ENCODE results near the gene TUSC7. TPM values are rescaled to one million over a fixed set of nuclear protein-coding genes. Genes with fewer than 3 reads are reported as not detected.
A peak's percentile ranks its signal among the peaks of the same experiment; 100 is the strongest.

The TUSC7 gene
- polyA plus RNA-seq, 2 of the 4 experiments (the other 2 are of a cell fraction): not detected

GRCh38 chr3:116671151-116671550 lies 38.4 kb upstream of the TUSC7 start:
- H3K4me1 ChIP-seq: no peaks in the 10 kb centered on the region
- no peaks in the 10 kb centered on the region for H3K9me3 ChIP-seq
- ATAC-seq: no peak
- WGBS (ENCODE audit: missing lambda C conversion rate): 8% methylated on average over 1 of the region's 1 CpG
- TF ChIP-seq ZNF302 (CRISPR knock-in tag; IDR thresholded peaks at IDR 0.05) (no peak), EP300 (IDR thresholded peaks at IDR 0.05) (no peak), BCL3 (IDR thresholded peaks at IDR 0.05) (no peak)
- H3K4me3 ChIP-seq: no peak overlapping the region
- ChIA-PET POLR2A (no interaction called here), CTCF (interaction anchor here (0.6 kb wide), 1 partner anchor 9 kb away, joined by 4 read pairs; no protein-coding TSS in a partner anchor)
- DNase-seq (ENCODE audit: low read depth in 1 of 2, low spot score in 1 of 2): no peak
- no peak overlapping the region for H3K27ac ChIP-seq
- no peak overlapping the region for H3K4me2 ChIP-seq
- no peak for FAIRE-seq

- no peak overlapping the region for H3K4me2 ChIP-seq
- H3K27ac ChIP-seq: no peak overlapping the region
- H3K9me3 ChIP-seq: no peaks in the 10 kb centered on the region
- POLR2A ChIA-PET: no interaction called here
- ATAC-seq: no peak
- H3K4me1 ChIP-seq: no peaks in the 10 kb centered on the region
- no peak for TF ChIP-seq ZFP36 (IDR thresholded peaks at IDR 0.05; ENCODE audit: borderline replicate concordance, partially characterized antibody)
- no peak for TF ChIP-seq HES2 (IDR thresholded peaks at IDR 0.05)
- no peak for TF ChIP-seq RFX5 (IDR thresholded peaks at IDR 0.05)
- TF ChIP-seq NPAS2 (CRISPR knock-in tag; IDR thresholded peaks at IDR 0.05; ENCODE audit: borderline replicate concordance): no peak
- no peak for DNase-seq (ENCODE audit: low read depth in 1 of 2, low spot score in 1 of 2)
- no peak for FAIRE-seq
- WGBS (ENCODE audit: missing lambda C conversion rate): 32% methylated on average over 13 of the region's 13 CpGs
- no peak overlapping the region for H3K4me3 ChIP-seq
- CTCF ChIA-PET: no interaction called here
Observed at GRCh38 chr3:116678853-116679252, 30.7 kb upstream of the TUSC7 start.

- WGBS (ENCODE audit: missing lambda C conversion rate): 0% methylated on average over 2 of the region's 2 CpGs
- Histone ChIP-seq H3K9me3 (no peaks in the 10 kb centered on the region), H3K4me1 (no peaks in the 10 kb centered on the region), H3K27ac (no peak overlapping the region), H3K4me3 (no peak overlapping the region), H3K4me2 (no peak overlapping the region)
- no peak for TF ChIP-seq MAZ (IDR thresholded peaks at IDR 0.05; ENCODE audit: borderline replicate concordance, low read depth, low read length)
- no peak for TF ChIP-seq HOXA7 (CRISPR knock-in tag; IDR thresholded peaks at IDR 0.05)
- ATAC-seq (no peak), DNase-seq (ENCODE audit: low read depth in 1 of 2, low spot score in 1 of 2) (no peak), FAIRE-seq (no peak)
- ChIA-PET POLR2A (no interaction called here), CTCF (no interaction called here)
Observed at GRCh38 chr3:116691041-116691440, 18.5 kb upstream of the TUSC7 start.

- no peak overlapping the region for H3K4me3 ChIP-seq
- no peak overlapping the region for H3K27ac ChIP-seq
- no peaks in the 10 kb centered on the region for H3K9me3 ChIP-seq
- FAIRE-seq (no peak), DNase-seq (ENCODE audit: low read depth in 1 of 2, low spot score in 1 of 2) (no peak), ATAC-seq (no peak)
- TF ChIP-seq MAFK (IDR thresholded peaks at IDR 0.05; ENCODE audit: partially characterized antibody): peak; percentile 33
- no peak for TF ChIP-seq CHD4 (IDR thresholded peaks at IDR 0.05; ENCODE audit: borderline replicate concordance)
- H3K4me1 ChIP-seq: no peaks in the 10 kb centered on the region
- ChIA-PET POLR2A (no interaction called here), CTCF (no interaction called here)
- no peak overlapping the region for H3K4me2 ChIP-seq
Observed at GRCh38 chr3:116701070-116701469, 8.5 kb upstream of the TUSC7 start.

- CTCF ChIA-PET: no interaction called here
Observed at GRCh38 chr3:116702334-116702733, 7.2 kb upstream of the TUSC7 start.

GRCh38 chr3:116707531-116707930 lies 2.0 kb upstream of the TUSC7 start:
- H3K4me1 ChIP-seq: no peaks in the 10 kb centered on the region
- ChIA-PET CTCF (no interaction called here), POLR2A (no interaction called here)
- DNase-seq (ENCODE audit: low read depth in 1 of 2, low spot score in 1 of 2): no peak
- 73% methylated on average over 3 of the region's 3 CpGs for WGBS (ENCODE audit: missing lambda C conversion rate)
- H3K4me3 ChIP-seq: no peak overlapping the region
- H3K4me2 ChIP-seq: no peak overlapping the region
- no peak for FAIRE-seq
- ATAC-seq: no peak
- no peak overlapping the region for H3K27ac ChIP-seq
- no peaks in the 10 kb centered on the region for H3K9me3 ChIP-seq
- no peak for TF ChIP-seq CHD4 (IDR thresholded peaks at IDR 0.05; ENCODE audit: borderline replicate concordance)
- TF ChIP-seq ZNF302 (CRISPR knock-in tag; IDR thresholded peaks at IDR 0.05): no peak
- TF ChIP-seq RNF2 (IDR thresholded peaks at IDR 0.05; ENCODE audit: borderline replicate concordance, low read depth): no peak
- no peak for TF ChIP-seq KDM5A (IDR thresholded peaks at IDR 0.05)
- no peak for TF ChIP-seq ELK1 (IDR thresholded peaks at IDR 0.05; ENCODE audit: low read depth, low read length)
- TF ChIP-seq SMC3 (IDR thresholded peaks at IDR 0.05): no peak
- TF ChIP-seq E2F6 (IDR thresholded peaks at IDR 0.05; ENCODE audit: borderline replicate concordance, low read depth): no peak
- no peak for TF ChIP-seq HOXB5 (CRISPR knock-in tag; IDR thresholded peaks at IDR 0.05)
- no peak for TF ChIP-seq CEBPB (IDR thresholded peaks at IDR 0.05)
- TF ChIP-seq EHMT2 (IDR thresholded peaks at IDR 0.05; ENCODE audit: low read depth): no peak
- TF ChIP-seq TFCP2L1 (CRISPR knock-in tag; IDR thresholded peaks at IDR 0.05): no peak

More at GRCh38 chr3:116702334-116702733, 7.2 kb upstream of the TUSC7 start:
- ATAC-seq (no peak), FAIRE-seq (no peak), DNase-seq (ENCODE audit: low read depth in 1 of 2, low spot score in 1 of 2) (no peak)
- no peaks in the 10 kb centered on the region for H3K9me3 ChIP-seq
- no peak for TF ChIP-seq GATA3 (IDR thresholded peaks at IDR 0.05; ENCODE audit: borderline replicate concordance)
- TF ChIP-seq HOXB13 (CRISPR knock-in tag; IDR thresholded peaks at IDR 0.05; ENCODE audit: low read depth): no peak
- TF ChIP-seq CHD2 (IDR thresholded peaks at IDR 0.05; ENCODE audit: low read length, partially characterized antibody): no peak
- POLR2A ChIA-PET: interaction anchor here (0.6 kb wide), 1 partner anchor 576 kb away, joined by 4 read pairs; no protein-coding TSS in a partner anchor
- no peak overlapping the region for H3K4me2 ChIP-seq
- no peak overlapping the region for H3K4me3 ChIP-seq
- H3K4me1 ChIP-seq: no peaks in the 10 kb centered on the region
- 6% methylated on average over 4 of the region's 4 CpGs for WGBS (ENCODE audit: missing lambda C conversion rate)
- no peak overlapping the region for H3K27ac ChIP-seq
